Liver (tissue), 9 donors: ENCODE results near the gene CFTR. TPM values are rescaled to one million over a fixed set of nuclear protein-coding genes. Genes with fewer than 3 reads are reported as not detected.

Experiments used
- DNase-seq: peaks from one replicate; pipeline ENCODE4 v3.0.0-alpha.2; 2017; ENCODE audit warnings: low spot score
- H3K27ac ChIP-seq, 2 donors: one replicate each; pipeline ENCODE4 v1.7.0; 2013; ENCODE audit warnings: inconsistent platforms in 2 of 2, low read length in 2 of 2, control low read depth in 1 of 2, low read depth in 1 of 2, mild to moderate bottlenecking in 1 of 2
- H3K27me3 ChIP-seq, 4 donors: one replicate each; pipeline versions ENCODE4 v1.6.1 to v1.7.0; 2013; ENCODE audit warnings: low read length in 3 of 4, inconsistent platforms in 1 of 4, mild to moderate bottlenecking in 1 of 4, moderate library complexity in 1 of 4; ENCODE audit not compliant: control insufficient read depth in 4 of 4, insufficient read depth in 4 of 4
- H3K36me3 ChIP-seq, 4 donors: one replicate each; pipeline versions ENCODE4 v1.6.1 to v1.7.0; 2013; ENCODE audit warnings: low read length in 3 of 4, mild to moderate bottlenecking in 3 of 4, low read depth in 1 of 4, moderate library complexity in 1 of 4; ENCODE audit not compliant: control insufficient read depth in 4 of 4, insufficient read depth in 3 of 4
- H3K4me1 ChIP-seq, 4 donors: one replicate each; pipeline versions ENCODE4 v1.6.1 to v1.7.0; 2013; ENCODE audit warnings: low read length in 3 of 4, mild to moderate bottlenecking in 3 of 4, moderate library complexity in 1 of 4; ENCODE audit not compliant: control insufficient read depth in 4 of 4, insufficient read depth in 4 of 4
- H3K4me3 ChIP-seq, 3 donors: one replicate each; pipeline versions ENCODE4 v1.6.1 to v1.7.0; 2013; ENCODE audit warnings: low read length in 3 of 3, control low read depth in 1 of 3, low read depth in 1 of 3, mild to moderate bottlenecking in 1 of 3
- H3K9ac ChIP-seq, 2 donors: one replicate each; pipeline ENCODE4 v1.7.0; 2013; ENCODE audit warnings: low read length in 2 of 2, mild to moderate bottlenecking in 2 of 2, moderate library complexity in 2 of 2, control low read depth in 1 of 2, low read depth in 1 of 2
- H3K9me3 ChIP-seq, 4 donors: one replicate each; pipeline versions ENCODE4 v1.6.1 to v1.7.0; 2013; ENCODE audit warnings: low read length in 3 of 4; ENCODE audit not compliant: control insufficient read depth in 4 of 4
- ATF3 ChIP-seq: IDR thresholded peaks from 2 replicates; pipeline ENCODE4 v1.6.1; 2016; ENCODE audit warnings: antibody characterized with exemption
- EGR1 ChIP-seq, 2 donors: IDR thresholded peaks; 2 replicates each; pipeline ENCODE4 v1.6.1; 2016 to 2018; ENCODE audit warnings: antibody characterized with exemption in 2 of 2, low read depth in 2 of 2
- FOXA1 ChIP-seq: IDR thresholded peaks from 2 replicates; pipeline ENCODE4 v1.6.1; 2016; ENCODE audit warnings: antibody characterized with exemption
- FOXA2 ChIP-seq: IDR thresholded peaks from 2 replicates; pipeline ENCODE4 v1.6.1; 2016; ENCODE audit warnings: antibody characterized with exemption
- GABPA ChIP-seq, 2 donors: IDR thresholded peaks in 1 of 2; conservative IDR thresholded peaks in 1 of 2; 2 replicates each; pipeline ENCODE4 v1.6.1; 2016; ENCODE audit warnings: antibody characterized with exemption in 2 of 2, mild to moderate bottlenecking in 1 of 2, moderate library complexity in 1 of 2
- HNF4A ChIP-seq, 2 donors: conservative IDR thresholded peaks; 2 replicates each; pipeline ENCODE4 v1.6.1; 2016; ENCODE audit warnings: antibody characterized with exemption in 2 of 2, mild to moderate bottlenecking in 2 of 2
- JUND ChIP-seq, 2 donors: IDR thresholded peaks; 2 replicates each; pipeline ENCODE4 v1.6.1; 2016; ENCODE audit warnings: antibody characterized with exemption in 2 of 2
- RAD21 ChIP-seq, 2 donors: IDR thresholded peaks; 2 replicates each; pipeline ENCODE4 v1.6.1; 2016; ENCODE audit warnings: antibody characterized with exemption in 2 of 2, mild to moderate bottlenecking in 2 of 2
- REST ChIP-seq: IDR thresholded peaks from 2 replicates; pipeline ENCODE4 v1.6.1; 2016; ENCODE audit warnings: antibody characterized with exemption, mild to moderate bottlenecking
- RXRA ChIP-seq, 2 donors: IDR thresholded peaks; 2 replicates each; pipeline ENCODE4 v1.6.1; 2017 to 2018; ENCODE audit warnings: antibody characterized with exemption in 2 of 2, mild to moderate bottlenecking in 1 of 2
- SP1 ChIP-seq: IDR thresholded peaks from 2 replicates; pipeline ENCODE4 v1.6.1; 2018; ENCODE audit warnings: antibody characterized with exemption, mild to moderate bottlenecking
- TAF1 ChIP-seq: conservative IDR thresholded peaks from 2 replicates; pipeline ENCODE4 v1.6.1; 2016; ENCODE audit warnings: antibody characterized with exemption, mild to moderate bottlenecking
- YY1 ChIP-seq: IDR thresholded peaks from 2 replicates; pipeline ENCODE4 v1.6.1; 2016; ENCODE audit warnings: antibody characterized with exemption, mild to moderate bottlenecking
- ZBTB33 ChIP-seq: IDR thresholded peaks from 2 replicates; pipeline ENCODE4 v1.6.1; 2016; ENCODE audit warnings: antibody characterized with exemption
- WGBS: extraction: QIAGEN DNeasy Blood & Tissue Kit; methylation state at CpG from one replicate; pipeline ENCODE4 v1.1.7; 2013; 5-methylcytosine and 5-hydroxymethylcytosine counted together
- polyA plus RNA-seq, 2 donors: library from polyadenylated mRNA; stranded (reverse) in 1 of 2; unstranded in 1 of 2; fragments of 200-250 nt in 1 of 2; fragments of >200 nt in 1 of 2; fragmentation: Nextera tagmentation in 1 of 2; extraction: Ambion mirVana in 1 of 2; gene quantifications; one replicate each; pipeline versions ENCODE4 v1.2.1 to v1.2.3, GENCODE V29; 2013 to 2015
- total RNA-seq, 2 donors: library from RNA; depleted of rRNA; stranded (reverse); fragments of >200 nt; gene quantifications; one replicate each; pipeline ENCODE4 v1.2.3, GENCODE V29; 2014
- TF ChIP-seq, protein P1 (sequence below): IDR thresholded peaks from 2 replicates; pipeline ENCODE4 v1.6.1; 2016; ENCODE audit warnings: antibody characterized with exemption
- TF ChIP-seq, protein P2 (sequence below): fragments of 150-350 bp; IDR thresholded peaks from 2 replicates; pipeline ENCODE4 v1.5.1; 2017; ENCODE audit warnings: improper control_type of control experiment, low read depth, low read length; ENCODE audit not compliant: missing input control
- donor health status: healthy.
- donor health status: healthy.
- donor health status: healthy.
- donor health status: healthy.
- donor health status: healthy.

CFTR gene
- total and polyA plus RNA-seq, 4 donors, result 0.75 to 10.5 (median 1.3) TPM

- no peak for TF ChIP-seq EGR1 (IDR thresholded peaks at IDR 0.05; ENCODE audit: low read depth in 2 of 2)
- no peak for TF ChIP-seq ZBTB33
- no peak for TF ChIP-seq TAF1
- TF ChIP-seq HNF4A (conservative IDR thresholded peaks at IDR 0.05), result no peak
- no peaks in the 10 kb centered on the region for H3K4me1 ChIP-seq
- H3K4me3 ChIP-seq, result no peak overlapping the region
- WGBS, result 89% methylated on average over 1 of the region's 1 CpG
- H3K36me3 ChIP-seq, result no peaks in the 10 kb centered on the region
- no peak overlapping the region for H3K27ac ChIP-seq
- no peak overlapping the region for H3K9ac ChIP-seq
- no peak for DNase-seq
- H3K9me3 ChIP-seq, result no peaks in the 10 kb centered on the region
- no peaks in the 10 kb centered on the region for H3K27me3 ChIP-seq
Observed at GRCh38 chr7:117654780-117655179, 175.0 kb downstream of the CFTR start.

DNA sequence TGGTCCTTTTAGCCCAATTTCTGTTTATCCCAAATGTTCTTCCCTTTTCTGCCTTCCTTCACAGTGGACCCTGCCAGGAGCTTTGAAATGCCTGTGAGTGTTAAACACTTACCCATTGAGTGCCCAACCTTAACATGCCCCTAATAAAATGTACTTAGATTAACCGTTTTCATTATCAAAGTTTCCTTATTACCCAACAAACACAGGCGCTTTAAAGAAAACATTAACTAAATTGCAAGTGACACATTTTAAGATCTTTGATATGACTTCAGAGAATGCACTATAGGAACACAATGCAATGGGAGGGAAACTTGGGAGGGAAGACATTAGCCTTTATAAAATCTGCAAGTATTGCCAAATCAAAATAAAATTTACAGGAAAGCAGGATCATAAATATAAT lies 177.0 kb downstream of the CFTR start:
- Histone ChIP-seq H3K27ac (no peak overlapping the region), H3K27me3 (no peaks in the 10 kb centered on the region), H3K36me3 (no peaks in the 10 kb centered on the region), H3K9me3 (no peaks in the 10 kb centered on the region), H3K4me3 (no peak overlapping the region), H3K9ac (no peak overlapping the region), H3K4me1 (no peaks in the 10 kb centered on the region)
- WGBS, result 74% methylated on average over 2 of the region's 2 CpGs
- no peak for DNase-seq
- TF ChIP-seq EGR1 (IDR thresholded peaks at IDR 0.05; ENCODE audit: low read depth in 2 of 2) (no peak), ATF3 (no peak), RAD21 (IDR thresholded peaks at IDR 0.05) (no peak), GABPA (IDR thresholded peaks at IDR 0.05 in 1 of 2, conservative IDR thresholded peaks at IDR 0.05 in 1 of 2) (no peak), FOXA1 (no peak), ZBTB33 (no peak), JUND (IDR thresholded peaks at IDR 0.05) (no peak), HNF4A (conservative IDR thresholded peaks at IDR 0.05) (no peak), RXRA (IDR thresholded peaks at IDR 0.05) (no peak), TAF1 (no peak), SP1 (no peak), FOXA2 (no peak), REST (no peak), YY1 (no peak)
- TF ChIP-seq, protein P1, sequence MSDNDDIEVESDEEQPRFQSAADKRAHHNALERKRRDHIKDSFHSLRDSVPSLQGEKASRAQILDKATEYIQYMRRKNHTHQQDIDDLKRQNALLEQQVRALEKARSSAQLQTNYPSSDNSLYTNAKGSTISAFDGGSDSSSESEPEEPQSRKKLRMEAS, result no peak
- TF ChIP-seq, protein P2, sequence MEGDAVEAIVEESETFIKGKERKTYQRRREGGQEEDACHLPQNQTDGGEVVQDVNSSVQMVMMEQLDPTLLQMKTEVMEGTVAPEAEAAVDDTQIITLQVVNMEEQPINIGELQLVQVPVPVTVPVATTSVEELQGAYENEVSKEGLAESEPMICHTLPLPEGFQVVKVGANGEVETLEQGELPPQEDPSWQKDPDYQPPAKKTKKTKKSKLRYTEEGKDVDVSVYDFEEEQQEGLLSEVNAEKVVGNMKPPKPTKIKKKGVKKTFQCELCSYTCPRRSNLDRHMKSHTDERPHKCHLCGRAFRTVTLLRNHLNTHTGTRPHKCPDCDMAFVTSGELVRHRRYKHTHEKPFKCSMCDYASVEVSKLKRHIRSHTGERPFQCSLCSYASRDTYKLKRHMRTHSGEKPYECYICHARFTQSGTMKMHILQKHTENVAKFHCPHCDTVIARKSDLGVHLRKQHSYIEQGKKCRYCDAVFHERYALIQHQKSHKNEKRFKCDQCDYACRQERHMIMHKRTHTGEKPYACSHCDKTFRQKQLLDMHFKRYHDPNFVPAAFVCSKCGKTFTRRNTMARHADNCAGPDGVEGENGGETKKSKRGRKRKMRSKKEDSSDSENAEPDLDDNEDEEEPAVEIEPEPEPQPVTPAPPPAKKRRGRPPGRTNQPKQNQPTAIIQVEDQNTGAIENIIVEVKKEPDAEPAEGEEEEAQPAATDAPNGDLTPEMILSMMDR, result no peak
